KBM-7 (cell line): Measurements from ENCODE around the gene HCRTR1.
"Not testable (repeated sequence)": the region's sequence is repeated elsewhere in the genome, so short reads cannot be mapped to it uniquely, and the experiment has no call there.

Experiments used
- DNase-seq: peaks from one replicate; pipeline ENCODE4 v3.0.0-alpha.2; 2015
- in situ Hi-C: fragments of 300-500 bp; cut with MboI; formaldehyde crosslinking; loops from 2 replicates; pipeline ENCODE4 v1.14.3; 2020; ENCODE audit warnings: low sequenced_read_pairs, low pct_unique_long_range_greater_than_20kb, mixed read lengths

HCRTR1 gene

GRCh38 chr1:31580891-31581603 is 36.4 kb upstream of the HCRTR1 start:
- no peak for DNase-seq
- in situ Hi-C loops: no loop called here

DNA sequence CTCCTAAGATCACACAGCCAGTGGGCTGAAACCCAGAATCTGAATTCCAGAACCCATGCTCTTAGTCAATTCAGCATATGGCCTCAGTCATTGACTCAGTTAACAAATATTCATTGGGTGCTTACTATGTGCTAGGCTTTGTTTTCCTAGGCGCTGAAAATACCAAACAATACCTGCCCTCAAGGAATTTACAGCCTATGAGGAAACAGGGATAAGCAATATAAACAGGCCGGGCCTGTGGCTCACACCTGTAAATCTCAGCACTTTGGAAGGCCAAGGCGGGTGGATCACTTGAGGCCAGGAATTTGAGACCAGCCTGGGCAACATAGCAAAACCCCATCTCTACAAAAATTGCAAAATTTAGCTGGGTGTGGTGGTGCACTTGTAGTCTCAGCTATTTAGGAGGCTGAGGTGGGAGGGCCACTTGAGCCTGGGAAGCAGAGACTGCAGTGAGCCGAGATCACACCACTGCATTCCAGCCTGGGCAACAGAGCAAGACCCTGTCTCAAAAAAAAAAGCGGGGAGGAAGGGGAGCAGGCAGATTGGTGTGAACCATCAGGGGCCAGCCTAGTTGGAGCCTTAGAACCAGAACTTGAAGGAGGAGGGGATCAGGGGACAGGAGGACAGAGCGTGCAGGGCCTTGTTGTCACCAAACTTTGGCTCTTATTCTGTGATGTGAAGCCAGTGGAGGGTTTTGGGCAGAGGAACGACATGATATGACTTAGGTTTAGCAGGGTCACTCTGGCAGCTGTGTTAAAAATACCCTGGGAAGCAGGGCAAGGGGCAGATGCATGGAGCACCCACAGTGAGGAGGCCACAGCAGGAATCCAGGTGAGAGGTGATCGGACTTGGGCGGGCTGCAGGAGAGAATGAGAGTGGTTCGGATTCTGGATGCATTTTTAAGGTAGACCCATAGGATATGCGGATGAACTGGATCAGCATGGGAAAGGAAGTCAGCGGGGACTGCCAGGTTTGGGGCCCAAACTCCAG is 35.4 kb upstream of the HCRTR1 start:
- in situ Hi-C loops: no loop called here

DNA sequence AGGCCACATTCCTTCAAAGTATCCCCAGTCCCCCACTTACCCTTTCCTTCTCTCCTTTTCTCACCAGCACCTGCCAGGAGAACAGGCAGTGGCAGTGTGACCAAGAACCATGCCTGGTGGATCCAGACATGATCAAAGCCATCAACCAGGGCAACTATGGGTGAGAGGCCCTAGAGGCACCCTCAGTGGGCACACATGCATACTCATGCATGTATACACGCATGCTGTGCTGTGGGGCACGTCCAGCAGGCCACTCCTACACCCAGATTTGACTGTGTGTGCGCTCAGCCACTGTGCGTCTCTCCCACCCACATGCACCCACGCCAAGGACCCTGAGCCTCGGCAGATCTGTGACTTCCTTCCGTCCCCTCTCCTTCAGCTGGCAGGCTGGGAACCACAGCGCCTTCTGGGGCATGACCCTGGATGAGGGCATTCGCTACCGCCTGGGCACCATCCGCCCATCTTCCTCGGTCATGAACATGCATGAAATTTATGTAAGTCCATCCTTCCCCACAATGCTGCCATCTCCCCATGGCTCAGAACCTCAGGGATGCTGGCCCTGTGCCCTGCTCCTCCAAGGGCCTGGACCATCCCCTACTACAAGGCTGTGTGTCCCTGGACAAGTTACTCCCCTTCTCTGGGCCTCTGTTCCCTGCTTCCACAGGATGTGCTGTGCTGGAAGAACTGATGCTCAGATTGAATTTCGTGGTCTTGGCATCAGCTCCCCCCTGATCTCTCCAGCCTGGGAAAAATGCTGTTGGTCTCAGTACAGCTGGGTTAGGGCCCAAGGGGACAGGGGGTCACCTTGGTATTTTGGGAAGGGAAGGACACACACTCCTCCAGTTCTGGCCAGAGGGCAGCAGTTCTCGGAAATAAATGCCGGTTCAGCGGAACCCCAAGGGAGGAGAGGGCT is 34.2 kb upstream of the HCRTR1 start:
- in situ Hi-C loops: no loop called here
- no peak for DNase-seq

More for the DNA sequence above, 35.4 kb upstream of the HCRTR1 start:
- no peak for DNase-seq

- no peak for DNase-seq
- in situ Hi-C loops: no loop called here
These were observed 33.3 kb upstream of the HCRTR1 start for GRCh38 chr1:31583995-31584868.

DNA sequence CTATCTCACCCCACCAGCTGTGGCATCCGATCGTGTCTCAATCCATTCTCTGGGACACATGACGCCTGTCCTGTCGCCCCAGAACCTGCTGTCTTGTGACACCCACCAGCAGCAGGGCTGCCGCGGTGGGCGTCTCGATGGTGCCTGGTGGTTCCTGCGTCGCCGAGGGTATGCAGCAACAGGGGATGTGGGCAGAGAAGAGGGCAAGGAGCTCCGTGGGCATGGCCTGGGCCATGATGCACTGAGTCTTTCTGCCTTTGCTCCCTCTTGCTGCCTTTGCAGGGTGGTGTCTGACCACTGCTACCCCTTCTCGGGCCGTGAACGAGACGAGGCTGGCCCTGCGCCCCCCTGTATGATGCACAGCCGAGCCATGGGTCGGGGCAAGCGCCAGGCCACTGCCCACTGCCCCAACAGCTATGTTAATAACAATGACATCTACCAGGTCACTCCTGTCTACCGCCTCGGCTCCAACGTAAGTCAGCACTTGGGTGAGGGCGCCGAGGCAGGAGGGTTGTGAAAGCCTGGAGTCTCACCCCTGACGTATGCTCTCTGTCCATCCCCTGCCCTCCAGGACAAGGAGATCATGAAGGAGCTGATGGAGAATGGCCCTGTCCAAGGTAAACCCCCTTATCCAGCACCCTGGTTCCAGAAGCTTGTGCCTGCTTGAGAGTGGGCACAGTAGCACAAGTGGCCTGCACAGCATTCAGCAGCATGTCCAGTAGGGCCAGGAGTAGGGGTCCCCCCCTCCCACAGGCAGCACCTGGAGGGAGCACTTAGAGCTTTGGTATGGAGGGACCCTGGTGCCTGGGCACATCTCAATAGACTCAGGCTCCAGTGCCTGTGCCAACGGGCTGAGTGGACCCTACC is 32.4 kb upstream of the HCRTR1 start:
- no peak for DNase-seq
- in situ Hi-C loops: no loop called here

DNA sequence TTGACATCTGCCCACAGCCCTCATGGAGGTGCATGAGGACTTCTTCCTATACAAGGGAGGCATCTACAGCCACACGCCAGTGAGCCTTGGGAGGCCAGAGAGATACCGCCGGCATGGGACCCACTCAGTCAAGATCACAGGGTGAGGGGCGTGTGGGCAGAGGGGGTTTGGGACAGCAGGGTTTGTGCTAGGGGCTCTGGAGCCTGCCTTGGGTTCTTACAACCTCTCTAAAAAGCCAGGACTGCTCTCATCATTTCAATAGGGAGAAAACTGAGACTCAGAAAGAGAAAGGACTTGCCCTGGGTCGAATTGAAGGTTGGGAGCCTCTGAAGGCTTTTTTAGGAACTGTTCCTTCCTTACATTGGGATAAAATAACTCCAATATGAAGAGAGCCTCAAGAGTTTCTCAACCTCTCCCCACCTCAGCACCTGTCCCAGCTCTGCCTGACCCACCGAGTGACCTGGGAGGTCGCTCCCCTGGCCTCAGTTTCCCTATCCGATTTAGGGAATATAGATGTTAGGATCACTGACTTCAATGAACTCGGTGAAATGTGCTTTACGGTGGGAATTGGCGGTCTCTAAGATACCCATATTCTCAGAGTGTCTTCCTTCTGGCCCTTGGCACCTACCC is 31.6 kb upstream of the HCRTR1 start:
- in situ Hi-C loops: no loop called here
- DNase-seq: no peak

- no peak for DNase-seq
These were observed 30.8 kb upstream of the HCRTR1 start for GRCh38 chr1:31586376-31587327.

DNA sequence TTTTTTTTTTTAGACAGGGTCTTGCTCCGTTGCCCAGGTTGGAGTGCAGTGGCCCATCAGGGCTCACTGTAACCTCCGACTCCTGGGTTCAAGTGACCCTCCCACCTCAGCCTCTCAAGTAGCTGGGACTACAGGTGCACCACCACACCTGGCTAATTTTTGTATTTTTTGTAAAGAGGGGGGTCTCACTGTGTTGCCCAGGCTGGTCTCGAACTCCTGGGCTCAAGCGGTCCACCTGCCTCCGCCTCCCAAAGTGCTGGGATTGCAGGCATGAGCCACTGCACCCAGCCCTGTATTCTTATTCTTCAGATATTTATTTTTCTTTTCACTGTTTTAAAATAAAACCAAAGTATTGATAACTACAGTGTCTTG is 30.2 kb upstream of the HCRTR1 start:
- in situ Hi-C loops, DNase-seq: not testable (repeated sequence)

More at GRCh38 chr1:31586376-31587327, 30.8 kb upstream of the HCRTR1 start:
- in situ Hi-C loops: no loop called here

DNA sequence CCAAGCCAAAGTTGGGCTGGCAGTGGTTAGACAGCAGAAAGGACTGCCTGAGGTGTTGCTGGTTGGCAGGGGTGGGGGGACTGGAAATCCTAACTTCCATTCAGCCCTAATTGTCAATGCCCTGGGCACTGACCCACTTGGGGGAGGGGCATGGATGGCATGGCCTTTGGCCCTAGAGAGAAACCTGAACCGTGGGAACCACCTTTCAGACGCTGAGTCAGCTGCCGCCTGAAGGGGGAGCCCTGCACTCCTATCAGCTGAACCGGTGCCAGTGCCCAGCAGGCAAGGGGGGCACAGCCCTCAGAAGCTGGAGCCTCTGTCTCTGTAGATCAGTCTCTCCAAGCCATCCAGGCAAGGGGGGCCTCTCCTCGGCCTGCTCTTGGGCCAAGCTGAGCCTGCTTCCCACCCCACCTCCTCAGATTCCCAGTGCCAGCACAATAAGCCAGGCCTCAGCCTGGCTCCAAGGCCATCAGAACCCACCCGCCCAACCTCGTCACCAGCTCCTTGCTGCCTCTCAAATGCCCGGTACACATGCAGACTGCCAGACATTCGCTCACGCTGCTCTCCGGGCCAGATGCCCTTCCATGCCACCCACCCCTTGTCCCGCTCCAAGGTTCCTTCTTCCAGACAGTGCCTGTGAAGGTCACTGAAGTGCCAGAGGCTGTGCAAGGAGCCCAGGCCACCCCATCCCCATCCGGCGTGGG is 29.6 kb upstream of the HCRTR1 start:
- in situ Hi-C loops: no loop called here

GRCh38 chr1:31588751-31589515 is 28.6 kb upstream of the HCRTR1 start:
- no peak for DNase-seq
- in situ Hi-C loops: no loop called here

More for the DNA sequence above, 29.6 kb upstream of the HCRTR1 start:
- DNase-seq: peak; percentile 50

DNA sequence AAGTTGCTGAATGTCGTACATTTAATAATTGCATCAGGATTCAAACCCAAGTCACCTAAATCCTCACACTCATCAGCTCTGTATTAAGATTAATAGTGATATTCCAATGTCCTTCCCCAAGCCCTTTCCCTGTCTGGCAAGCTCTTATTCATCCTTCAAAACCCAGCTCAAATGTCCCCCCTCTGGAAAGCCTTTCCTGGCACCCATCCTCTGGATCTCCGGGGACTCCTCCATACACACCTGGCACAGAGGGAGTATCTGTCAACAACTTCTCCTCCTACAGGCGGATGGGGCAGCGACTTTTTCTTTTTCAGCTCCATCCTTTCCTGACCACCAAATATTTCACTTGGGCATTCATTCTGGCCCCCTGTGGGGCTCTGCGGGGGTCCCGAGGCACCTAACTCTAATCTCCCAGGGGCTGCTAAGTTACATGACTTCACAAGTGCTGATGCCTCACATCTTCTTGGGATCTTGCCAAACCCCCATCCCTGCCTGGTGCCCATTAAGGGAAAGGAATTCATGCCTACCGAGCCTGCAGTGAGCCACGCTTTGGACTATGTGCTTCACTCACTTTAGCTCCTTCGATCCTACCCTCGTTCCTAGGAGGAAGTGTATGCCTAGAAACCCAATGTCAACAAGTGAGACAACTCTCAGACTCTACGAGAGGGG is 25.9 kb upstream of the HCRTR1 start:
- no peak for DNase-seq

DNA sequence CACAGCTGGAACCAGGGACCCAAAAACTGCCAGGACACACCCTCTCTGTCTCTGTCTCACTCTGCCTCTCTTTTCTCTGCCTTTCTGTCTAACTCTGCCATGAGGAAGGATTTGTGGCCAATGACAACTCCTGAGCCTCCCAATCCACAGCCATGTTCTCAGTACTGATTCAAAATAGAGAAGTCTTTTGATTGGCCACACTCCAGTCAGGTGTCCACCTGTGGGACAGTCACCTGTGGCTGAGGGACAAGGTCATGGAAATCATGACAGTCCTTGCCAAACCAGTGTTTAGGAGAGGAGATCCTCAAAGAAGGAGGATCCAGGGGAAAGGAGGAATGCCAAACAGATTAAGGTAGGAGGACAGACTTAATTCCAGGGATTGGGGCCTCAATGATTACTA is 25.4 kb upstream of the HCRTR1 start:
- in situ Hi-C loops: no loop called here
- no peak for DNase-seq

More for the DNA sequence above, 25.9 kb upstream of the HCRTR1 start:
- in situ Hi-C loops: no loop called here

- DNase-seq: no peak
- in situ Hi-C loops: no loop called here
These were observed 24.3 kb upstream of the HCRTR1 start for GRCh38 chr1:31593136-31593665.
